Cardiac muscle cell (in vitro differentiated cells and primary cell): Measurements from ENCODE around the gene UGT1A7. TPM values are rescaled to one million over a fixed set of nuclear protein-coding genes. Genes with fewer than 3 reads are reported as not detected.
A peak's percentile ranks its signal among the peaks of the same experiment; 100 is the strongest.

Experiments
- DNase-seq, 2 donors: peaks; one replicate each; pipeline versions ENCODE4 v3.0.0 to v3.0.0-alpha.2; 2010 to 2017; ENCODE audit warnings: low read depth in 1 of 2, low spot score in 1 of 2
- H3K27ac ChIP-seq: fragments of 200-600 bp; sonication (generic); 2 replicates; pipeline ENCODE4 v1.5.1; 2016
- H3K27me3 ChIP-seq: fragments of 200-600 bp; sonication (generic); 2 replicates; pipeline ENCODE4 v1.6.0; 2016; ENCODE audit warnings: control low read depth
- H3K36me3 ChIP-seq: fragments of 200-600 bp; sonication (generic); 2 replicates; pipeline ENCODE4 v1.5.1; 2016; ENCODE audit warnings: control low read depth
- H3K4me1 ChIP-seq: fragments of 200-600 bp; sonication (generic); 2 replicates; pipeline ENCODE4 v1.8.1; 2017; ENCODE audit warnings: low read depth, mild to moderate bottlenecking, mixed run types
- H3K4me3 ChIP-seq: fragments of 200-600 bp; sonication (generic); 2 replicates; pipeline ENCODE4 v1.5.1; 2016; ENCODE audit warnings: mild to moderate bottlenecking
- H3K9me3 ChIP-seq: fragments of 200-600 bp; sonication (generic); 2 replicates; pipeline ENCODE4 v1.5.1; 2017; ENCODE audit warnings: low read depth, mild to moderate bottlenecking, control low read depth
- polyA plus RNA-seq: library from polyadenylated mRNA; unstranded; fragments of >200 nt; fragmentation: Nextera tagmentation; extraction: Ambion mirVana; gene quantifications from 2 replicates; pipeline ENCODE4 v1.2.1, GENCODE V29; 2016
- total RNA-seq: library from RNA; depleted of rRNA; stranded (reverse); fragments of >200 nt; gene quantifications from 2 replicates; pipeline ENCODE4 v1.2.3, GENCODE V29; 2016
- TF ChIP-seq, protein P1 (sequence below): IDR thresholded peaks from 2 replicates; pipeline ENCODE4 v1.5.1; 2012; ENCODE audit warnings: low read depth, mild to moderate bottlenecking, low read length

UGT1A7 gene
- total and polyA plus RNA-seq, 2 experiments from 2014 or later, result not detected

DNA sequence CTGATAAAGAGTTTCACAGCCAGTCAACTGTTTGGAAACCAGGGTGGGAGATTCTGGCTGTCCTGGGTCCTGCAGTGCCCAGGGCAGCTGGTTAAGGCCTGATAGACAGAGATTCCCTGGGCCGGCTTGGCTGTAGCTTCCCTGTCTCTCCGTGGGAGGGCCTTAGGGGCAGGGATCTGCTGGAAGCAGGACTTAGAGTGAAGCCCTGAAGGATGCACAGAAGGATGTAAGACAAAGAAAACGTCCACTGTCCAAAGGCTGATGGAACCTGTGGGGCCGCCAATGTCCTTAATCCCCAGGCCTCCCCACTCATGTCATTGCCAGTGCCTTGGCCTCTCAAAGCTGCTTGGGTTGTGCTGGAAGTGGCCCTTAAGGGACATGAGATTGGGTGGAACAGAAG, 129.4 kb downstream of the UGT1A7 start:
- Histone ChIP-seq H3K27ac (no peak overlapping the region), H3K9me3 (no peaks in the 10 kb centered on the region), H3K4me3 (no peak overlapping the region), H3K36me3 (no peaks in the 10 kb centered on the region), H3K4me1 (no peaks in the 10 kb centered on the region), H3K27me3 (no peaks in the 10 kb centered on the region)
- TF ChIP-seq, protein P1, sequence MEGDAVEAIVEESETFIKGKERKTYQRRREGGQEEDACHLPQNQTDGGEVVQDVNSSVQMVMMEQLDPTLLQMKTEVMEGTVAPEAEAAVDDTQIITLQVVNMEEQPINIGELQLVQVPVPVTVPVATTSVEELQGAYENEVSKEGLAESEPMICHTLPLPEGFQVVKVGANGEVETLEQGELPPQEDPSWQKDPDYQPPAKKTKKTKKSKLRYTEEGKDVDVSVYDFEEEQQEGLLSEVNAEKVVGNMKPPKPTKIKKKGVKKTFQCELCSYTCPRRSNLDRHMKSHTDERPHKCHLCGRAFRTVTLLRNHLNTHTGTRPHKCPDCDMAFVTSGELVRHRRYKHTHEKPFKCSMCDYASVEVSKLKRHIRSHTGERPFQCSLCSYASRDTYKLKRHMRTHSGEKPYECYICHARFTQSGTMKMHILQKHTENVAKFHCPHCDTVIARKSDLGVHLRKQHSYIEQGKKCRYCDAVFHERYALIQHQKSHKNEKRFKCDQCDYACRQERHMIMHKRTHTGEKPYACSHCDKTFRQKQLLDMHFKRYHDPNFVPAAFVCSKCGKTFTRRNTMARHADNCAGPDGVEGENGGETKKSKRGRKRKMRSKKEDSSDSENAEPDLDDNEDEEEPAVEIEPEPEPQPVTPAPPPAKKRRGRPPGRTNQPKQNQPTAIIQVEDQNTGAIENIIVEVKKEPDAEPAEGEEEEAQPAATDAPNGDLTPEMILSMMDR, result no peak
- DNase-seq, result no peak

DNA sequence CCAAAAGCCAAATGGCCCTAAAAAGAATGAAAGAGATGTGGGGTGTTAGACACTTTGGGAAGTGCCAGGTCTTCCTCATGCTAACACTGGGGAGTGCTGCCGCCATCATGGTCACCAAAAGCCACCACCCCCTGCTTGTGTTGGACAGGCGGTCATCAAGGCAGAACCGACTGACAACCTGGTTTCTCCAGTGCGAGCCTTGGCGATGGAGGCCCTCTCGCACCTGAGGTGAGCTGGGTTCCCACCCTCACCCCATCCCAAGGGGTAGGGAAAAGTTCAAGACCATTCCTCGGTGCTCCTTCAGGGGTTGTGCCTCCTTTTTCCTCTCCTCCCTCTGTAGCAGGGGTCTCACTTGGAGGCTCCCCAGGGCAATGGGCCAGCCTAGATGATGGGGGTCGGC, 130.0 kb downstream of the UGT1A7 start:
- Histone ChIP-seq H3K9me3 (no peaks in the 10 kb centered on the region), H3K36me3 (no peaks in the 10 kb centered on the region), H3K4me1 (no peaks in the 10 kb centered on the region), H3K4me3 (no peak overlapping the region), H3K27ac (no peak overlapping the region), H3K27me3 (no peaks in the 10 kb centered on the region)
- no peak for DNase-seq
- TF ChIP-seq, protein P1, result no peak

DNA sequence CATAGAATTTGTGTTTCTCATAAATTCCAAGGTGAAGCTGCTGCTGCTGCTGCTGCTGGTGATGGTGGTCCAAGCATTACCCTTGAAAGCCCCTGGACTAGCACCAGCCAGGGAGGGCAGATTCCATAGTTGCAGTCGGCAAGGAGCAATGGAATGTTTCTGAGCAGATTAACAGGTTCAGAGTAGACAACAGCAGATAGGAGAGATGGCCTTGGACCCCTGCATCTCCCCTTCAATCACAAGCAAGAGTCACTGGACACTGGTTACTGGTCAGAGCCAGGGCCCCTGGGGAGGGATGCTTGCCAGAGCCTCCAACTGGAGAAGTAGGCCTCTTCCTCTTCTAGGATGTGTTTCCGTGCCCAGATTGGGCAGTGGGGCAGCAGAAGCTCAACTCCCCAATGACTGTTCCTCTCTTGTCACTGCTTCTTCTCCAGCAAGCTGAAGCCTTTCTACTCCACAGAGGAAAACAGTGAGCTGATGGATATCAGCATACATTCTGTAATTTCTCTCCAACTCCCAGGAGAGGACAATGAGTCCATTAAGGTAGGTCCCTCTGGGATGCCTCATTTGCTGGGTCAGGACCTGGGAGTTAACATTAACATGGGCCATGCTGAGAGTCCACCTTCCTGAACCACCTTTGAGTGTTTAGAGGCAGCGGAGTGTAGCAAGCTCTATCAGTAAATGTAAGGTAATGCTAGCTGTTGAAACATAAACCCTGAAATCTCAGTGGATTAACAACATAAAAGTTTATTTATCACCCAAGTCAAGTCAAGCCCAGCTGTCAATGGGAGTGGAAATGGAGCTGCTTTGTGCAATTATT, 131.7 kb downstream of the UGT1A7 start:
- DNase-seq, result no peak
- H3K36me3 ChIP-seq, result no peaks in the 10 kb centered on the region
- no peaks in the 10 kb centered on the region for H3K4me1 ChIP-seq
- H3K4me3 ChIP-seq, result no peak overlapping the region
- no peak overlapping the region for H3K27ac ChIP-seq
- H3K9me3 ChIP-seq, result no peaks in the 10 kb centered on the region
- TF ChIP-seq, protein P1, result no peak
- H3K27me3 ChIP-seq, result no peaks in the 10 kb centered on the region

DNA sequence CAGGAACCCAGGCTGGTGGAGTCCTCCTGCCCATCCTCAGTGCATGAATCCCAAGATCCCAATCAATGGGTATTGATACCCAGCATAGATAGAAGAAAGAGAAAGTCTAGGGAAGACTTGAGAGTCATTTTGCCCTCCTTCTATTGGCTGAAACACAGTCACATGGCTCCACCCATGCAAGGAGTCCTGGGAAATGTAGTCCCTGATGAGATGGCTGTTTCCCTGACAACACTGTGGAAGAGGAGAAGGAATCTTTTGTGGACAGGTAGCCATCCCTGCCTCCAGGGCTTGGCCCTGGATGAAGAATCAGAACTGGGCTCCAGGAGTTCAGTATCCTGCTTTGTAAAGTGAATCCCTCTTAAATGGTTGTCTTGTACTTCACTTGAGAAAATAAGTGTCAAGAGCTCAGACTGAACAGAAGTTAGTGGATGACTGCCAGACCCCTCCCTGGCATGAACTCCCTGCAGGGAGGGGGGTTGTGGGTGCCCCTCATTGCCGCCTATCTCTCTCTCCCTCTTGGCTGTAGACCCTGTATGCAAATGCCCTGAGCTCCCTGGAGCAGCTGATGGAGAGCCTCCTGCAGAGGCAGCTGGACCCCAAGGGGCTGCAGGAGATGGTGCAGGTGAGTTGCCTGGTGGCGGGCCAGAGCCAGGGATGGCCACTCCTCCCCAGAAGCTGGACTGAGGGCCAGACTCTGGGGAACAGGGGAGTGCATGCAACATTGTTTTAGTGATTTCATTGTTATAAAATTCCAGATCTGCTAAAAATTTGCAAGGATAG, 132.5 kb downstream of the UGT1A7 start:
- Histone ChIP-seq H3K4me1 (no peaks in the 10 kb centered on the region), H3K36me3 (no peaks in the 10 kb centered on the region), H3K9me3 (no peaks in the 10 kb centered on the region), H3K27ac (no peak overlapping the region), H3K4me3 (no peak overlapping the region), H3K27me3 (no peaks in the 10 kb centered on the region)
- DNase-seq, result peak in 1 of 2 donors; percentile 17
- TF ChIP-seq, protein P1, result no peak

GRCh38 chr2:233815861-233816260, 134.2 kb downstream of the UGT1A7 start:
- TF ChIP-seq, protein P1, result no peak
- Histone ChIP-seq H3K27me3 (no peaks in the 10 kb centered on the region), H3K4me1 (no peaks in the 10 kb centered on the region), H3K27ac (no peak overlapping the region), H3K4me3 (no peak overlapping the region), H3K9me3 (no peaks in the 10 kb centered on the region), H3K36me3 (no peaks in the 10 kb centered on the region)
- no peak for DNase-seq
